ENCODE data around the gene EPOP. TPM values are rescaled to one million over a fixed set of nuclear protein-coding genes. Genes with fewer than 3 reads are reported as not detected.

The EPOP gene
- total RNA-seq, 1 experiment from 2014 or later = 12.6 TPM

DNA sequence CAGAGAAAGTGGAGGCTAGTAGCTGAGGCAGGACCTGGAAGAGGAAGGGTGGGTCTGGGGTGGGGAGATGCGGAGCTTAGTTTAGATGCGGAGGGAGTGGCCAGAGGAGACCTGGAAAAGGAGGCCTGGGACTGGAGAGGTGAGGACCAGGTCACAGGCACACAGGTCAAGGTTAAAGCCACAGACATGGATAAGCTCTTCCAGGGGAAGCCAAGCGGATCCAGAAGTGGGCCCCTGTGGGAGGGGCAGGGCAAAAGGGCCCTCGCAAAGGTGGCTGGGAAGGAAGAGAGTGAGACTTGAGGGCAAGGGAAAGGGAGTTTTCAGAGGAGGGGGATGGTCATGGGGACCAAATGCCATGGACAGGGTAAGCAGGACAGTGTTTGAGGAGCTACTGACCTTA lies 16.4 kb upstream of the EPOP start:
- BruUV-seq (replicated peaks) = no TSS peak
- ATAC-seq (no peak), DNase-seq (no peak)
- Histone ChIP-seq H3K9me2 (replicated peaks; ENCODE audit: low read length) (no peaks in the 10 kb centered on the region), H2AFZ (ENCODE audit: low read length) (no peak overlapping the region), H3K4me2 (ENCODE audit: low read length) (no peak overlapping the region), H3K9ac (ENCODE audit: low read length) (no peak overlapping the region), H3K9me3 (ENCODE audit: low read length) (no peaks in the 10 kb centered on the region), H4K20me1 (ENCODE audit: low read length) (no peaks in the 10 kb centered on the region), H3K27me3 (ENCODE audit: low read length) (no peaks in the 10 kb centered on the region), H3K36me3 (ENCODE audit: low read depth, low read length) (no peaks in the 10 kb centered on the region), H3K27ac (ENCODE audit: low read length) (no peak overlapping the region), H3K79me2 (ENCODE audit: low read length) (no peaks in the 10 kb centered on the region), H3K4me1 (ENCODE audit: insufficient read depth, low read length) (no peaks in the 10 kb centered on the region), H3F3A (ENCODE audit: low read length, unreplicated experiment) (no peaks in the 10 kb centered on the region), H3K4me3 (ENCODE audit: low read length) (no peak overlapping the region)
- ChIA-PET CTCF (interaction anchor here (0.6 kb wide), 1 partner anchor 292 kb away, joined by 4 read pairs; no protein-coding TSS in a partner anchor), POLR2A (ENCODE audit: unreplicated experiment) (no interaction called here)
- no peak for TF ChIP-seq EZH2 (IDR thresholded peaks at IDR 0.05; ENCODE audit: low read length, unreplicated experiment)
- no peak for TF ChIP-seq CTCF (conservative IDR thresholded peaks at IDR 0.05; ENCODE audit: low read depth, low read length)
- TF ChIP-seq EZH2phosphoT487 (IDR thresholded peaks at IDR 0.05; ENCODE audit: borderline replicate concordance, low read length) = no peak
- intact Hi-C loops (cut with micrococcal nuclease) = no loop called here

GRCh38 chr17:38690386-38690785 lies 15.6 kb upstream of the EPOP start:
- TF ChIP-seq CTCF (conservative IDR thresholded peaks at IDR 0.05; ENCODE audit: low read depth, low read length) (no peak), EZH2 (IDR thresholded peaks at IDR 0.05; ENCODE audit: low read length, unreplicated experiment) (no peak), EZH2phosphoT487 (IDR thresholded peaks at IDR 0.05; ENCODE audit: borderline replicate concordance, low read length) (no peak)
- no peaks in the 10 kb centered on the region for H3F3A ChIP-seq (ENCODE audit: low read length, unreplicated experiment)
- no peak overlapping the region for H3K4me2 ChIP-seq (ENCODE audit: low read length)
- H3K27me3 ChIP-seq (ENCODE audit: low read length) = no peaks in the 10 kb centered on the region
- no peak overlapping the region for H3K9ac ChIP-seq (ENCODE audit: low read length)
- DNase-seq (no peak), ATAC-seq (no peak)
- no TSS peak for BruUV-seq (replicated peaks)
- no peaks in the 10 kb centered on the region for H3K36me3 ChIP-seq (ENCODE audit: low read depth, low read length)
- H3K4me3 ChIP-seq (ENCODE audit: low read length) = no peak overlapping the region
- no peaks in the 10 kb centered on the region for H3K9me2 ChIP-seq (replicated peaks; ENCODE audit: low read length)
- H3K9me3 ChIP-seq (ENCODE audit: low read length) = no peaks in the 10 kb centered on the region
- no peak overlapping the region for H3K27ac ChIP-seq (ENCODE audit: low read length)
- ChIA-PET CTCF (interaction anchor here (0.6 kb wide), 1 partner anchor 291 kb away, joined by 4 read pairs; no protein-coding TSS in a partner anchor), POLR2A (ENCODE audit: unreplicated experiment) (no interaction called here)
- no peak overlapping the region for H2AFZ ChIP-seq (ENCODE audit: low read length)
- H3K79me2 ChIP-seq (ENCODE audit: low read length) = no peaks in the 10 kb centered on the region
- intact Hi-C loops (cut with micrococcal nuclease) = no loop called here
- H4K20me1 ChIP-seq (ENCODE audit: low read length) = no peaks in the 10 kb centered on the region
- H3K4me1 ChIP-seq (ENCODE audit: insufficient read depth, low read length) = no peaks in the 10 kb centered on the region

DNA sequence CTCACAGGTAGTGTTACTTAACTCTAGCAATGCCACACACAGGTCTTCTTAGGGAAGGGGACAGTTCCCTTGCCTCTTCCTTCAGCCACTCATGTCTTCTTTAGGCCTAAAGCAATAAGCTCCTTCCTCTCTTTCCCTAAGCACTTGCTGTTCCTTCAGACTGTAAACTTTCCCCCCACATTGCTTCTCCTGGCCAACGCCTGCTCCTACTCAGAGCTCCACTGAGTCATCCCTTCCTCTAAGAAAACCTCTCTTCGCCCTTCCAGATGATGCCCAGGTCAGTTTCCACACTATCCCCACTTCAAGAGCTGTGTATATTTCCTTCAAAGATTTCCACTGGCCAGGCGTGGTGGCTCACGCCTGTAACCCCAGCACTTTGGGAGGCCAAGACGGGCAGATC lies 12.5 kb upstream of the EPOP start:
- DNase-seq = no peak
- Histone ChIP-seq H3K27me3 (ENCODE audit: low read length) (no peaks in the 10 kb centered on the region), H3K4me3 (ENCODE audit: low read length) (no peak overlapping the region), H3K79me2 (ENCODE audit: low read length) (no peaks in the 10 kb centered on the region), H3K4me2 (ENCODE audit: low read length) (no peak overlapping the region), H3K27ac (ENCODE audit: low read length) (no peak overlapping the region), H3K36me3 (ENCODE audit: low read depth, low read length) (no peaks in the 10 kb centered on the region), H3K9me3 (ENCODE audit: low read length) (no peaks in the 10 kb centered on the region), H3K4me1 (ENCODE audit: insufficient read depth, low read length) (no peaks in the 10 kb centered on the region), H4K20me1 (ENCODE audit: low read length) (no peaks in the 10 kb centered on the region), H2AFZ (ENCODE audit: low read length) (no peak overlapping the region), H3K9ac (ENCODE audit: low read length) (no peak overlapping the region), H3K9me2 (replicated peaks; ENCODE audit: low read length) (no peaks in the 10 kb centered on the region), H3F3A (ENCODE audit: low read length, unreplicated experiment) (no peaks in the 10 kb centered on the region)
- no peak for ATAC-seq
- BruUV-seq (replicated peaks) = no TSS peak
- TF ChIP-seq EZH2phosphoT487 (IDR thresholded peaks at IDR 0.05; ENCODE audit: borderline replicate concordance, low read length) (no peak), EZH2 (IDR thresholded peaks at IDR 0.05; ENCODE audit: low read length, unreplicated experiment) (no peak)
- intact Hi-C loops (cut with micrococcal nuclease) = no loop called here
- CTCF ChIA-PET = no interaction called here
- POLR2A ChIA-PET (ENCODE audit: unreplicated experiment) = no interaction called here
